RKO (cell line): ENCODE results near the gene LIF.
A peak's percentile ranks its signal among the peaks of the same experiment; 100 is the strongest.

Experiments
- DNase-seq: peaks from one replicate; pipeline ENCODE4 v3.0.0-alpha.2; 2016; ENCODE audit warnings: low spot score

Gene LIF

GRCh38 chr22:30284172-30284571, 37.6 kb upstream of the LIF start:
- no peak for DNase-seq

GRCh38 chr22:30283342-30283741, 36.8 kb upstream of the LIF start:
- no peak for DNase-seq

DNA sequence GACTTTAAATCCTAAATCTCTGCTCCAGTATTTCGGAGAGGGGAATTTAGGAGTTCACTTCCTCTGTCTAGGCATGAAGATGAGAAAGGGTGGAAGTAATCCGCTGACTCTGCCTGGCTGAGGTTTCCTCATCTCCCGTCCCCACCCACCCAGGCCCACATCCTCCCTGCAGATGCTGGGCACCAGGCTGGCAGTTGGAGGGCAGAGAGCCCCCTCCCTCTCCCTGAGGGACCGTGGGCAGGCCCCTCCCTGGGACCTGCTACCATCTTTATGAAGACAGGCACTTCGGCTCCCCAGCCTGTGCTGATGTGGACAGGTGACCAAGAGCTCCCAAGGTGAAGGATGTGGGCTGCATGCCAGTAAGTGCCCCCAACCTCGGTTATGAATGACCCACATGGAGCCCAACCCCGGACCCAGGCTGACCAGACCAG, 36.1 kb upstream of the LIF start:
- no peak for DNase-seq

DNA sequence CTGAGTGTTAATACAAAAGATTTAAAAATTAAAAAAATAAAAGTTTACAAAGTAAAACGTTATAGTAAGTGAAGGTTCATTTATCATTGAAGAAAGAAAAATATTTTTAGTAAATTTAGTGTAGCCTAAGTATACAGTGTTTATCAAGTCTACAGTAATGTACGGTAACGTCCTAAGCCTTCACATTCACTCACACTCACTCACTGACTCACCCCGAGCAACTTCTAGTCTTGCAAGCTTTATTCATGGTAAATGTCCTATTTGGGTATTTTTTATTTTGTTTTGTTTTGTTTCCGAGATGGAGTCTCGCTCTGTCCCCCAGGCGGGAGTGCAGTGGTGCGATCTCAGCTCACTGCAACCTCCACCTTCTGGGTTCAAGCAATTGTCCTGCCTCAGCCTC, 33.9 kb upstream of the LIF start:
- DNase-seq: peak; percentile 17

- DNase-seq: no peak
Observed at GRCh38 chr22:30279932-30280331, 33.4 kb upstream of the LIF start.

- no peak for DNase-seq
Observed at GRCh38 chr22:30279046-30279788, 32.7 kb upstream of the LIF start.

GRCh38 chr22:30277547-30278344, 31.2 kb upstream of the LIF start:
- no peak for DNase-seq

- DNase-seq: no peak
Observed at GRCh38 chr22:30276039-30276438, 29.5 kb upstream of the LIF start.

DNA sequence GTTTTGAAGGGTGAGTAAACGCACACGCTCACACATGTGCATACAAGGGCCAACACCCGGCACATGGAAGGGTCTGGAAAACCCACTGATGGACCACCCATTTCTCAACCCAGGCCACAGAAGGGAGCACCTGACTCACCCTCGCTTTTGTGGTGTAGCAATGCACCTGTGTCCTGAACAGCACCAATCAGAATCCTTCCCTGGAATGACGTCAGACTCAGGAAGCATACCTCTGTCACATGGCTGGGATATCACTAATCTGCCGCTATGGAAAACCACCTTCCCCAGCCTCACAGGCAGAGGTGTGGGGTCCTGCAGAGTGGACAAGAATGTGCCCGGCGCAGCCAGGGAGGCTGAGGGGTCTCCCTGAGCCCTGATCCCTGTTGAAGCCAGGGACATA, 29.1 kb upstream of the LIF start:
- DNase-seq: no peak

DNA sequence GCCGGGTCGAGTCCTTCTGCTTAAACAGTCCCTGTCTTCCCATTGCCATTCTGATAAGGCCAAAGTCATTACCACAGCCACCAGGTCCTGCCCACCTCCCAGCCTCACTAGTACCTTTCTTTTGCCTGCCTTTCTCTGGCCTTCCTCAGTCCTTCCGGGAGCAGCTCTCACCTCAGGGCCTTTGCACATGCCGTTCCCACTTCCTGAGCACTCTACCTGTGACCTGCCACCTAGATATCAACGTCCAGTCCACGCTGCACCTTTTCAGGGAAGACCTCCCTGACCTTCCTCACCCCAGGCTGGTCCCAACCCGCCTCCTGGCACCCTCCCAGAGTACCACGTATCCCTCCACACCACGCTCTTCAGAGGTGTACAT, 27.9 kb upstream of the LIF start:
- DNase-seq: no peak

DNA sequence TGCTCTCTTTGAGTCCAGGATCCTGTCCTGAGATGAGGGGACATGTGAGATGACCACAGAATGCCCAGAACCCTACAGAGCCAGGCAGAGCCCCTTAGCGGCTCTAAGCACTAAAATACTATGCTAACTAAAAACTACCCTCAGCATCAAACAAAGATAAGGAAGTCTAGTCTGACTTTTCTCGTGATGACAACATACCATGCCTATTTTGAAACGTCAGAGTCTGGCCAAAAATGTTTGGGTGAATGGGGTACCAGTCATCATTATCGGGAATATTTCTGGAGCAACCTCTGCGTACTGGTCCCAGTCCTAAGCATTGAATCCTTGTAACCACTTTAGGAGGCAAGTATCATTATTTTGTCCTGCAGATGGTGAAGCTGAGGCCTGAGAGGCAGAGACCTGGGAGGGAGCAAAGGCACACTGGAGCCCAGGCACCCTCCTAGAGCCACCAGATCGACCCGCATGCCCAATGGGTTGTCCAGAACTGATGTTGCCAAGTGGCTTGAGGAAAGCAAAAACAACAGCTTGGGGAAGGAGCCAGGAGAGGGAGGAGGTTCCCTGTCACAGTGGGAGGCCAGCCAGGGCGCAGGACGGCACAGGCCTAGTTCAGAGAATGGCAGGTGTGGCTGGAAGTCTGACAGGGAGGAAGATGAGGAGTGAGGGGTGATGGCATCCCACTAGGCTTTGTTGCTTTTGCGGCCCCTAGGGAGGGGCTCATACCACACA, 27.3 kb upstream of the LIF start:
- no peak for DNase-seq

GRCh38 chr22:30272781-30273601, 26.4 kb upstream of the LIF start:
- DNase-seq: no peak

DNA sequence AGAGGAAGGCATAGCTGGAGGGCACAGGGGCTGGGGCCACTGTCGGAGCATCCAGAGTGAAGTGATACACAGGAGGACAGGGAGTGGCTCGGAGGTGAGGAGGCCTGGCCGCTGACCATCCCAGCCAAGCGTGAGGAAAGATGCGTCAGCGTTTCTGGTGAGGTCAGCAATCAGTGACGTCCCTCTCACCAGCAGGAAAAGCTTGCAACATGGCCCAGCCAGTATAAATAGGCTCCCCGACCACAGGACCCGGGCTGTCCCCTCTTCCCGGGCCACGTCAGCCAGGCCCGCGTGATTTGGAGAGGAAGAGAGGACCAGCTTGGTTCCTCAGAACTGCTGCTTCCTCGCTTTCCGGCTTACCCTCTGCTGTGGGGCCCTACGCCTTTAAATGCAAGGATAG, 24.3 kb upstream of the LIF start:
- DNase-seq: peak; percentile 59

DNA sequence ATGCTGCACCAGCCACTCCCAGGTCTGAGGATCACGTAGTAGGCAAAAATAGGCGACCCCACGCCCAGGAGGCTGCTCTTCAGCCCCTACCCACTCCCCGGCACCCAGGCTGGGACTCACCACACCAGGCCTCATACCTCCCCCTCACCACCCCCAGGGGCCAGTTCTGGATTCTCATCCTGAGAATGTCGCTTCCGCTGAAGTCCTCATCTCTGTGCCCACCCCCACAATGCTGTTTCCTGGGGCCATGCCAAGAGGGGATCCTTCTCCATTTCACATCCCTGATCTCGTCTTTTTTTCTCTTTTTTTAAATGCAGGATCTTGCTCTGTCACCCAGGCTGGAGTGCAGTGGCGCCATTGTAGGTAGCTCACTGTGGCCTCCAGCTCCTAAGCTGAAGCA, 21.8 kb upstream of the LIF start:
- no peak for DNase-seq

DNA sequence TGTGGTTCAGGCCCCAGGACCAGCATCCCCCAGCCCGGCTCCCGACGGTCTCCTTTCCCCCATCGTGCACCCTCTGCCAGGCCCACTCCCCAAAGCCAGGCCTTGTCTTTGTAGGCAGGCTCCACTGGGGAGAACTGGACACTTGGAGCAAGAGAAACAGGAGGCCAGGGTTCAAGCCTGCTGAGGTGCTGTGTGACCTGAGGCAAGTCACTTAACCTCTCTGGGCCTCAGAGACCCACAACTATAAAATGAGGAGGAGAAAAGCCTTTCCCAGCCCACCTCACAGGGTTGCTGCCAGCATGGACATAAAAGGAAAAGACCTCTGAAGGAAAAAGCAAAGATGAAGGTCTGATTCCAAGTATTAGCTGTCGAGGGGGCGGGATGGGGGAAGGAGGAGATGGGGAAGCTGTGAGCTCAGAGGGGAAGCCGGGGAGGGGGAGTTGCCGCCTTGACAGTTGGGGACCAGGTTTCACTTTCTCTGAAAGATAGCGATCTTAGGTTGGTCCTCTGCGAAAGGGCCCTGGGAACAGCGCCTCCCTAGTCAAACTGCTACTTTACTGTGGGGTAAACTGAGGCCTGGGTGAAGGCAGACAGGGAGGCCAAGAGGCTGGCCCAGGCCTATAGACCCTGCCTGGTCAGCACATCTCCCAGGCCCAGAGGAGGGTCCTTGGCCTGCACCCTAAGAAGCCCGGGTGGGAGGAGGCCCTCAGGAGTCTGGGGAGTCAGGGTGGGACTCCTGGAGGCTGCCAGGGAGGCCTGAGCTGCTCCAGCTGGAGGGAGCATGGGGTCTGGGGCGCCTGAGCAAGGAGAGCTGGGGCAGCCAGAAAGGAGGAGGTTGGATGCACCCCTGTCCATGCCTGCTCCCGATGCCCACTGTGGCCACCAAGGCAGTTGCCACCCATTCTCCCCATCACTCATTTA, 21.1 kb upstream of the LIF start:
- DNase-seq: no peak

DNA sequence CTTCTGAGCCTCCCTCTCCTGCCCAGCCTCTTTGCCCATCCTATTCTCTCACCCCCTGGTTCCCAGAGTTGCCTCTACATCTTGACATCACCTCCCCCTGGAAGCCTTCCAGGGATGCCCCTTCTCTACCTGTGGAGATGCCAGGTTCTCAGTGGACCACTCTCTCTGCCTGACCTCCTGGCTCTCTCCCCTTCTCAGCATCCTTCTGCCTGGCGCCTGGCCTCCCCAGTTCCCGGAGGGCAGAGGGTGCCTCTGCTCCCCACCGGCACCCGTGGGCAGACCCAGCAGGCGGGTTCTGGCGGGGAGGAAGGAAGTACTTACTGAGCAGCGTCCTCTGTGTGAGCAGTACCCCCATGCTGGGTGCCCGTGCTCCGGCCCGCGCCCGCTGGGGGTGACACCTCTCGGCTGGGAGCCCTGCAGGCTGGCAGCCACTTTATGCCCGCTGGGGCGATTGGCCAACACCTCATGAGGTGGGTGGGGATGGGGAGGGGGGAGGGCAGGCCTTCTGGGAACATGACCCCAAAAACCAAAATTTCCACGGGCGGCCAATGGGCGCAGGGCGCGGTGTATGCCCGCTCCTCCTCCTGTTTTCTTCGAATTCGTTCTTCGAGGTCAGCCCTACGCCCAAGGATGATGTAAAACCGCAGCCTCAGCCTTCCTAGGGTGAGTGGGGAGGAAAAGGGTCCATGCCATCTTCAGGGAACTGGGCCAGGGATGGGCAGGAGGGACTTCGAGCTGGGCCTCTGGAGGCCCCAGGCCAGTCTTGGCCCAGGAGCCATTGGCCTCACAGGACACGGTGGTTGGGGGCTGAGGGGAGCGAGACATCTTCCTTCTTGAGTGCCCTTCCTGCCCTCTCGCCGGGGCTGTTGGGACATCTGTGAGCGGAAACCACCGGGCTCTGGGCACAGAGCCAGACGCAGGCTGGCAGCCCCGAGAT, 20.2 kb upstream of the LIF start, which contains the start of gene OSM:
OSM (minus strand) TSS at position 407 of the 937 bp plus-strand sequence; CDS start at position 355, 52 bp downstream.
- no peak for DNase-seq

DNA sequence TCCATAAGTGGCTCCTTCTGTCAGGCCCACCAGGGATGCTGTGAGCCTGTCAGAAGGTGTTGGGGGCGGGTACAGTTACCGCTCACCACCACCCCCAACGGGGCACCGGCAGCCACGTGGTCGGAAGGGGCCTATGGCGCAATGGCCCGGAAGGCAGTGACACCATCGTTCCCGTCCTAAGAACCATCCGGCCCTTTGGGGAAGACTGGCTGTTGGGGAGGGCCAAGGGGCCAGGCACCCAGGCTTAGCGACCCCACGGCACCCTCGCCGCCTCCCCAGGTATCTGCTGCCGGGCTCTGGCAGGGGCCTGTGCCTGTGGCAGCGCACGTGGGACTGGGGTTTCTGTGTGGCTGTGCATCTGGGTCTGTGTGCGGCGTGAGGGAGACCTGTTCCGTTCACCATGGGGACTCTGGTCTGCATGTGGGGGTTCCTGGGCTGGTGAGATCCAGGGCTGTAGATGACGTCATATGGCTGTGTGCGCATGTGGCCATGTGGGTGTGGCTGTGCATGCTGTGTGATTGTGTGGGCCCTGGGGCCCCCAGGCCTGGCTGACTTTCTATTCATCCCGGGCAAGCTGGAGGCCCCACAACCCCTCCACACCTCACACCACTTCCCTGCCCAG, 19.4 kb upstream of the LIF start:
- no peak for DNase-seq

DNA sequence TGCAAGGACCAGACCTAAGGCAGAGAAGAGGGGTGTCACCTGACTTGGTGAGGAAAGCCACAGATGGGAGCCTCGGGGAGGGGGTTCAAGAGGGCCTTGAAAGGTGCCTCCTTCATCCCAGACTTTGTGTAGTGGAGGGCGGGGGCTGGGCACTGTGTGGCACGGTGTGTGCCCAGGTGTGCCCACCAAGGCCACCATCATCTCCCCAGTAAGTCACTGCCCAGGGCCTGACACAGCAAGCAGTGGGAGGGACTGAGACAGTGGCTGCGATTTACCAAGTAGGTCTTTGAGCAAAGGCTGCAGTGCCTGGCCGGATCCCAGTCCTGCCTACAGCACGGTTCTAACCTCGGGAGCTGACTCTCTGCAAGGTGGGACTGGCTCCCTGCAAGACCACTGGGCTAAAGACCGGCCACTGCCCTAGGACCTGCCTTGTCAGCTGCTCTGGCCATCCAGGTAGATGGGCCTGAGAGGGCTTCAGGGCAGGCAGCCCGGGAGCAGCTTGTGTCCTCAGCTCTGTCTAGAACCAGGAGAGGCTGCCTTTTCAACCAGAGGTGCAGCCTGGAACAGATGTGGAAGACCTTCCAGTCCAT, 18.7 kb upstream of the LIF start:
- DNase-seq: no peak

GRCh38 chr22:30263883-30264282, 17.3 kb upstream of the LIF start:
- DNase-seq: no peak
